Breast epithelium (tissue), 3 donors: ENCODE results near the gene OR5H1.

ENCODE experiments used
- CTCF ChIP-seq, 3 donors: fragments of 450-650 bp; IDR thresholded peaks; one replicate each; pipeline ENCODE4 v1.5.1; 2016 to 2017; ENCODE audit warnings: antibody characterized with exemption in 3 of 3, mild to moderate bottlenecking in 3 of 3, moderate library complexity in 3 of 3
- POLR2A ChIP-seq: fragments of 450-650 bp; IDR thresholded peaks from one replicate; pipeline ENCODE4 v1.6.1; 2016; ENCODE audit warnings: antibody characterized with exemption, mild to moderate bottlenecking, moderate library complexity
- POLR2AphosphoS5 ChIP-seq, 3 donors: sonication (generic); formaldehyde crosslinking; IDR thresholded peaks; one replicate each; pipeline ENCODE4 v1.6.1; 2017; ENCODE audit warnings: antibody characterized with exemption in 3 of 3

DNA sequence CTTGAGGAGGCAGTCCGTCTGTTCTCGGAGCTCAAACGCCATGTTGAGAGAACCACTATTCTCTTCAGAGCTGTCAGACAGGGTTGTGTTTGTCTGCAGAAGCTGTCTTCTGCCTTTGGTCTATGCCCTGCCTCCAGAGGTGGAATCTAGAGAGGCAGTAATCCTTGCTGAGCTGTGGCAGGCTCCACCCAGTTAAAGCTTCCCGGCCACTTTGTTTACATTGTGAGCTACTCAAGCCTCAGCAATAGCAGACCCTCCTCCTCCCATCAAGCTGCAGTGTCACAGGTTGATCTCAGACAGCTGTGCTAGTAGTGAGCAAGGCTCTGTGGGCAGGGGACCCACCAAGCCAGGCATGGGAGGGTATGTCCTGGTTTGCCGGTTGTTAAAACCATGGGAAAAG, 34.6 kb upstream of the OR5H1 start:
- TF ChIP-seq CTCF (IDR thresholded peaks at IDR 0.05), result no peak
- TF ChIP-seq POLR2A, result no peak
- TF ChIP-seq POLR2AphosphoS5 (IDR thresholded peaks at IDR 0.05), result no peak
